Stimulated activated CD8-positive, alpha-beta memory T cell treated with anti-CD3 and anti-CD28 coated beads, Interleukin-7, amount 100 ng/mL, for 24 hours (primary cell): Measurements from ENCODE around the gene FABP2.
A peak's percentile ranks its signal among the peaks of the same experiment; 100 is the strongest.
"Not testable (repeated sequence)": the region's sequence is repeated elsewhere in the genome, so short reads cannot be mapped to it uniquely, and the experiment has no call there.

ENCODE experiments used
- DNase-seq: peaks from one replicate; pipeline ENCODE4 v3.0.0-alpha.2; 2020; ENCODE audit warnings: low read depth

Gene FABP2

DNA sequence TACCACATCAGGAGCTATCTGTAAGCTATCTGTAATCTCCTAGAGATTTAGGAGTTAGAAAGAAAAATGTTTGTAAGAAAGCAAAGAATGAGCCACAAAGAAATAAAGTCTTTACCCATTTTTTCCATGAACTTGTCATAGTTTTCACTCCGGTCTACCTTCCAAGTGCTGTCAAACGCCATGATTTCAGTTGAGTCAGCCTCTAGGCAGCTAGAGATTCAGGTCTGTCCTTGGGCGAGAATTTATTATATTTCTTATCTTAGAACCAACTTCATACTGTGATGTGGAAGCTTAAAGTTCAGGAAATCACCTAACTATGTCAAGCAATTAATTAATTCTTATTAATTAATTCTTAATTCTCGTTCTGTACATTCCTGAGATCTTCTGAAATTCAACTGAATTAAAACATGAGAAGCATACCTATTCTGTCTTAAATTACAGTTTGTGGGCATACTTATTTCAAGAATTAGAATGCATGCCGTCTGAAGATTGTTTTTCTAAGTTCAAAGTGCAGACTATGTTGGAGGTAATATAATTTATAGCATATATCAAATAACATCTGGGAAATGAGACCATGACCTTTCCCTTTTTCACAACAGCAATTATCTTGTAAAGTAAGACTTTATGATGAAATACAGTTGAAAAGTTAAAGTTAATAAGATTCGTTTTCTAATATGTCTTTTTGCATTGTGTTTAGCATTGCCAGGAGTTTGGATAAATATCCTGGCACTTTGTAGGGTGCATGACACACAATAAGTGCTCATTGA, at the start of gene FABP2:
Gene FABP2 (minus strand): TSS at position 218 of the 767 bp plus-strand sequence. CDS start 36 bp downstream, at position 182.
- no peak for DNase-seq

DNA sequence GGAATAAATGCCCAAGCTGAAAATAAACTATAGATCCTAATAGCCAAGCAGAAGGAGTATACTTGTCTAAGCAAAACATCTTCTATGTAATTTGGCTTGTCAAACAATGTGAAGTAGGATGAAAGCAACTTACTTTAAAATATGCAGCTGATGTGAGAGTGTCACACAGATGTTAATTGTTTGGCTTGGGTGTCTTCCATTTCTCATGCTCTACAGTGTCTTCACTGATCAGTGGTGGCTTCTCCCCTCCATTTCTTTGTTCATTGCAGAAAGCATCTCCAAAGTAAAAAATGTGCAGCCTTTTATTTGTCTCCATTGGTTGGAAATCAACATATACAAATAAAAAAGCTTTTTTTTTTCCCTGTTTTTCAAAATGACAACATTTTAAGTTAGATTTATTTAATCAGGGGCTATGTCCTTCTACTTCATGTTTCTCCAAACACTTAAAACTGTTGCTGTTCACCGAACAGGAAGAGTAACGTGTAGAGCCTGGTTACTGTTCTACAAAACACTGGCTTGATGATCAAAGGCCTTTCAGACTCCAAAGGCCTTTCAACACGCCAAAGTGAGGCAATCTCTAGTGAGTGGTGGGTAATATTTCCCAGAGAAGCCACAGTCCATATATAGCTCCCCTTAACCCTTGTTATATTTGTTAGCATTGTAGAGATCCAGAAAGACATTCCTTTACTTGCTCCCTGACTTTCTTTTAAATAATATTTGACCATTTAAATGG, 49.2 kb upstream of the FABP2 start:
- DNase-seq: not testable (repeated sequence)

DNA sequence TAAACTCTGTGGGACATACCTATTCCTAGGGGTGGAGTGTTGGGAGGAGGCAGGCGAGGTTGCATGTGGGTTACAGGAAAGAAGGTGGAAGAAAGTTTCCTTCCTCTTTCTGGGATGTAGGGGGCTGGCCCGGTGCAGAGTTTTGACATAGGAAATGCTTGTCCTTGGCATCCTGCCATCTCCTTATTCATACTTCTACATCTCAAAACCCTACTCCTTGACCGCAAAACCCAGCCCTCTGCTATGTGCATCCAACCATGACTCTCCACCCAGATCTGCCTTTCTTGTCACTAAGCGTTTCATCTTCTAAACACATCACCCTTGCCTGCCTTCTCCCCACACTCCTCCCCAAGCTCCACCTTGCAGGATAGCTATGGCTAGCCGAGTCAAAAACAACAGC, 48.5 kb upstream of the FABP2 start:
- peak; percentile 21 for DNase-seq

DNA sequence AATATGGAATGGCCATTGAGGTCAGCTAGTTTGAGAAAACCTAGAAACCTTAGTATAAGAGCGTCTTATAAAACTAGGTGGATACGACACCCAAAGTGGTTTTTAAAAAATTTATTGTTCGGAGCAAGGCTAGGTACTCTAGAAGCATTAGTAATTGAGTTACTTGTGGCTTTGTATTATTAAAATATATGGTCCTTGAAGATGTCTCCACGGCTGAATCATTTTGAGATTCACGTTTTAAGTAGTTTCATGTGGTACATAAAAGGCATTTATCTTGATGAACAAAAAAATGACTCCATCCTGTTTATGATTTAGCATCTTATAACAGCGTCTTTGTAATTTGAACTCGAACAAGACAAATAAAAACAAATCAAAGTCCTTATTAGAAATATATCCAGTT, 44.9 kb upstream of the FABP2 start:
- DNase-seq: not testable (repeated sequence)

DNA sequence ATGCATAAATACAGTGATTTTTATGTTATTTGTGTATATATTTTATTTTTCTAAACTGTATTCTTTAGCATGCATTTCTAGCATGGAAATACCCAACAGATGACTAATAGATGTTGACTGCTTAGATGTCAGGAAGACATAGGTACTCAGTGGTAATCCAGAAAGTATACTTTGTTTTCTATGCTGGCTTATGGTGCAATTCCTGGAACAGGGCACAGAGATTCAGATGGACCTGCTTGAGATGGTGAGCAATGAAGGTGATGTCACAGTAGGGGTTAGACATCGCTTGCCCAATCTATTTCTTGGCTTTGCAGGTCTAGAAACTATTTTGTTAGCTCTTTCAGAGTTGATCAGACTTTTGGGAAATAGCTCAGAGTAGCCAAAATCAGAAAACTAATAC, 42.3 kb upstream of the FABP2 start:
- DNase-seq: not testable (repeated sequence)

DNA sequence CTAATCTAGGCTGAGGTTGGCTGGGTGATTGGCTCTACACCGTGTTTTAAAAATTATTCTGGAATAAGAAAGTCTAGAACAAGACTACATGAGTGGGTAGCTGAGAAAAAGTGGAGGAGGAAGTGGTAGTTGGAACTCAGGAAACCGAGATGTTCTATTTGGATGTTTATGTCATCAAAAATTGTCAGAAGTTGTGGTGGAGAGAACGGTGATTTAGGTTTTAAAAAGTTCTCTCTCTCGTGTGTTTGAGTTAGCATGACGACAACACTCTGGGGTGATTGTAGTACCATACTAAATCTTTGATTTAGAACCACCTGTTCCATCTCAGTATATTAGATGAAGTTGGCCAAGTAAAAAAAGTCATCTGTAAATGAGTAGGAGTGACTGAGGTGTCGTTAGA, 41.4 kb upstream of the FABP2 start:
- not testable (repeated sequence) for DNase-seq

DNA sequence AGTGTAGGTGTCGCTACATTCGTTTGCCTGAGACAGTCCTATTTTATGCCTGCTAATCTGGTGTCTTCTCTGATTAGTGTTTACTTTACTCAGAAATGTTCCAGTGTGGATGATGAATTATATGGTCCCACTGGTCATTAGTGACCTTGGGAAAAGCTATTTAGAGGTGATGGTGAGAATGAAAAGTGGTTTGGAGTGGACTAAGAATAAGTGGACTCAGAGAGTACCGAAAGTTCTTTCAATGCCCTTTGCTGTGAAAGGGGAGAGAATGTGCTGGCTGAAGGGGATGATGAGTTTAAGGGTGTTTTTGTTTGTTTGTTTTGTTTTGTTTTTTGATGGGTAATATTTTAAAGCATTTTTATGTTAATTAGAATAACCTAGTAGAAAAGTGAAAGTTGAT, 40.5 kb upstream of the FABP2 start:
- not testable (repeated sequence) for DNase-seq

DNA sequence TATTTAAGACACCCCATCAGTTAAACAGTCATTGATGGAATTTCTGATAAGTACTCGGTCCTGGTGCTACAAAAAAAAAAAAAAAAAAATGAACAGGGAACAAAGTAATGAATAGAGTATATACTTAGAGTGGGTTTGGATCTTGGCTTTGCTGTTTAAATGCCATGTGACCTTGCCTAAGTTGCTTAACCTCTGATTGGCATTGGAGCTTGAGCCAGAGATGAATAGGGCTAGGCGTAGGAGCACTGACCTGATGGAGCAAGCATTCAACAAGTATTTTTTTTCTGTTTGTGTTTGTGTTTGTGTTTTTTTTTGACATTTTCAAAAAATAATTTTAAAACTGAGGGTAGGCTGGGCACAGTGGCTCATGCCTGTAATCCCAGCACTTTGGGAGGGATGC, 37.9 kb upstream of the FABP2 start:
- DNase-seq: not testable (repeated sequence)

DNA sequence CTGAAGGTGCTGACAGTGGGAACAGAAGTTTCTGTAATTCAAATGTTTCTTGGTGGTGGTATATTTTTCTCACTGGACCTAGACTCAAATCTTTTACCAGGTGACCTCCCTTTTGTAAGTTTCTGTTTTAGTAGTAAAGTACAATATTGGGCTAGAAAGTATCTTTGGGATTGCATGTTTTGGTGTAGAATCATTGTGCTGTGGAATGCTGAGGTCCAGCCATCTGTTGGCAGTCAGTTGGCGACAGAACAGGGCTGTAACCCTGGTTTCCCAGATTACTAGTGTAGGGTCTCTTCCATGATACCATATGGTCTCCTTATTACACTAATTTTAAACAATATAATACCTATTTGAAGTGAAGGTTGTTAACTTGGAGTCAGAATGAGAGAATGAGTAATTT, 34.9 kb upstream of the FABP2 start:
- not testable (repeated sequence) for DNase-seq

DNA sequence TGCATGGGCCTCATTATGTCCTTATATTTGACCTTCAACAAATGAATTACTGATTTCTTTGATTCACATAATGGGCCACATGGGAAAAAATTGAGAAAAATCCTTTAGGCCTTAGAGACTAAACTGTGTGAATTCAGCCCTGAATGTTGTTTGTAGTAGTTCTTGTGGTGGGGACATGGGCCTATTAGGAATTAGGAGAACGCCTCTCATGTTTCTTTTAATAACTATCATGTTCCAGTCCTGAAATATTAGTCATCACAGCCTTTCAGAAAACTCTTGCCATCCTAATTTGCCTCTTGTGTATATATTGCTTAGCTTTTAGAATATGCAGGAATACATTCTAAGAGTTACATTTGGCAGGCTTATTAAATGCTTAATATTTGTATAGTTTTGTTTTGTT, 34.1 kb upstream of the FABP2 start:
- DNase-seq: not testable (repeated sequence)

DNA sequence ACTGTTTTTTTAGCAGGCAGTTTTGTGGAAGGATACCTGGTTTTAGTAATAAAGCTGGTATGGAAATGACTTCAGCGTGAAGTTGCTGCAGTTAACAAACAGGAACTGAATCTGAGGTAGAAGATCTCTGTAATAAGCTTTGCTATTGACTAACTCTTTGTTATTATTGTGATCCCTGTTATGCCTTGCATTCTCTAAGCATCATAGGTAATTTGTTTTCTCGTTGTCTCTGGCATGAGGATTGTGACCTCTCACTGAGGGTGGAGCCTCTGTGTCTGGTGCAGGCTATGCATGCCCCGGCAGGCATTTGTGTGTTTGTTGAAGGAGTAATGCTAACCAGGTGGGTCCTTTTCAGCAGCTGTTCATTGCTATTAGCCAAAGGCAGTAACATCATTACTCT, 31.4 kb upstream of the FABP2 start:
- not testable (repeated sequence) for DNase-seq

DNA sequence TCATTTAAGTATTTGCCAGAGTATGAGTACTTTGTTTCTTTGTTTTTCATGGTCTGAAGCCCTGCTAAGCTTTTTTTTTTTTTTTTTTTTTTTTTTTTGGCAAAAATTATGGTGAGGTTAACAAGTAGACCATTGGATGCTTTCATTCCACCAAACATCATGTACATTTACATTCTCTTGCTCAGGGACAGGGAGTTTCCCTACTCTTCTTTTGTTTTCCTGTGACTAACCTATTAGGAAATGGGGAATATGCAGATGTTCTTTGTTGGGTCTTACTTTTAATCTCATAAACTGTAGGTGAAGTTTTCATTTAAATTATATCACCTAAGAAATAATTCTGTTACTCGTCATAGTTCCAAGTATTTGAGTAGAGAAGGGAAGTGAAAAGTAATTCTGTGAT, 26.2 kb upstream of the FABP2 start:
- not testable (repeated sequence) for DNase-seq

DNA sequence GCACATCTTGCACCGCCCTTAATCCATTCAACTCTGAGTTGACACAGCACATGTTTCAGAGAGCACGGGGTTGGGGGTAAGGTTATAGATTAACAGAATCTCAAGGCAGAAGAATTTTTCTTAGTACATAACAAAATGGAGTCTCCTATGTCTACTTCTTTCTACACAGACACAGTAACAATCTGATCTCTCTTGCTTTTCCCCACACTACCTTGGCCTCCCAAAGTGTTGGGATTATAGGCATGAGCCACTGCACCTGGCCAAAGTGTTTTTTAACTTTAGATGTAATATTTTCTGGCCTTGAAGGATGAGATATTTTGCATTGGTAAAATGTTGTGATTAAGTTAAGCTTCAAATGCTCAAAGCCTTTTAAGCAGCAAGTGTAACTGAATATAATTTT, 21.4 kb upstream of the FABP2 start:
- not testable (repeated sequence) for DNase-seq

DNA sequence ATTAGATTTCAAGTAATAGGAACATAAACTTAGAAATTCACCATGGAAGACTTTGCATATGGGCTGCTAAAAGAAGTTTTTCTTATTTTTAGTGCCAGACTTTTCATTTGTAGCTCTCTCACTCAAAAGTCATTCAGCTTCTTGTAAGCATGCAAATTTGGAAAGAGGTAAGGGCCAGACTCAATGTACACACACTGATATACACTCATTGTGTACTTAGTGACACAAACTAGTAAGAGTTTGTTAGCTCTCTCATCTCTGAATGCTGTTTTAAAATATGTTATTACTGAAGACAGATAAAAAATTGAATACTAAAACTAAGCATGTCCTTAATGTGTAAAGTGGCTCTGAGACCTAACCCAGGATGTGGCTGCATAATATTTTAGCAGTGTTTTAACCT, 18.0 kb upstream of the FABP2 start:
- DNase-seq: not testable (repeated sequence)

DNA sequence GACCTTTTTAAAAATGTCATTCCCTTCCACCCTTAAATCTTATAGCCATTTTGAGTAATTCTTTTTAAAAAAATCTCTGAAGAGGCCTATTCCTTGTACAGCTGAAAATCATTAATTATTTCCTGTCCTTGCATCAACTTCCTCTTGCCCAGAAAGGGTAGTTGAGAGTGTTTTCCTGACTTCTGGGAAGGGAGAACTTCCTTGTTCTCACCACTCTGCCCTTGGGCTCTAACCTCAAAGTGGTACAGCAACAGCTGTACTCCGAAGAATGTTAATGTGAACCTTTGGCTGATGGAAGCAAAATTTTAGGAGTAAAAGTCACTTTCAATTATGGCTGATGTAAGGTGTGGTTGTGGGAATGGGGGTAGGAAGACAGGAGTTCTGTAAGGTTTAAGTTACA, 15.1 kb upstream of the FABP2 start:
- DNase-seq: no peak

DNA sequence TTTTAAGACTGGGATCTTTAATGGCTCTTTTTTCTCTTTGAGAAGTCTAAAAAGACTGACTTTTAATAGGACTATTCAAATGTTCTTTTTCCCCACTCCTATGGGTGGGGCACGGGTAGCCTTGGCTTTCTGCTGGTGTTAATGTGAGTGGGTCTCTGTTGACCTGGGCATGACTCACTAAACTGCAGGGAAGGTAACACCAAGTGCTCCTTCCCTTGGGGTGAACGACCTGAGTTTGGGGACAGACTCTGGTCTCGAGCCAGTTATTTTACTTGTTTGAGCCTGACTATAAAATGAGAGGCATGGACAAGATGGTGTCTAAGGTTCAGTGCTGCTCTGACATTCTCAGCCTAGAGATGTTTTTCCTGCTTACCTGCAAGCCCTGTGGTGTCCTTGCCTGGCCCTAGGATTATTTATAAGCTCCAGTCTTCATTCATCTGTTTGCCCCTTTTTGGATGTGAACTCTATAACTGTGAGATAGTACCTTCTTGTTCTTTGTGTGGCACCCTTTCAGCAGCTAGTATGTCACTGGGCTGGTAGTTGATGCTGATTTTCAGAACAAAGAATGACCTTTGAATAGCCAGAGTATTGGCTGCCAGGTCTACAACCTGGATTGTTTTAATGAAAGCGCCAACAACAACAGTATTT, 14.5 kb upstream of the FABP2 start:
- DNase-seq: not testable (repeated sequence)

DNA sequence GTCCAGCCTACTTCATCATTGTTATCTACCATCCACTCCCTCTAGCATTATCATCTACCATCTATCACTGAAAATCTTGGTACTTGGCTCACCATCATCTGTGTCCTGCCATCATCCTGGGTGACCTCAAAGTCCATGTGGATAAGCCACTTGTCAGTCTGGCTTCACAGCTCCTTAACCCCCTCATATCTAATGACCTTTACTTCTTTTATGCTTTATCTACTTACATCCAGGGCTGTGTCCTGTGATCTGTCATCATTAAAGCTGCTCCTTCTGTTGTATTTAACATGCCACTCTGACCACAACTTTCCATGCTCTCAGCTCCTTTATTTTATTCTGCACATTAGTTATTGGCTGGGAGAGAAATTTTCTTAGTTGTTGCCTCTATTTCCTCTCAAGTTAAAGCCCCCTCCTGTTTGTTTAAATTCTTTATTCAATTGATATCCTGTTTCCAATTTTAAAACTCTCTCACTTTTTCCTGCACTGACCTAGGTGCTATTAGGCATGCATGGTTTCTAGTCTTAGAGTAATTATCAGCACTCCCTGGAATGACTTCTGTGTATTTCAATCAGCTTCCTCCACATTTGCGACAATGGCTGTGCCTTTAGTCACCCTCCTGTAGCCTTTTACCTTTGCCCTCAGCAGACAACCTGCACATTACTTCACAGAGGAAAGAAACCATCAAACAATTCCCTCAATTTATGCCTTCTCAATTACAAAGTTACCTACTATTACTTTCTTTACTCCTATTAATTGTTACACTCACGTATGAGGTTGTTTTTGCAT, 8.1 kb upstream of the FABP2 start:
- DNase-seq: no peak

DNA sequence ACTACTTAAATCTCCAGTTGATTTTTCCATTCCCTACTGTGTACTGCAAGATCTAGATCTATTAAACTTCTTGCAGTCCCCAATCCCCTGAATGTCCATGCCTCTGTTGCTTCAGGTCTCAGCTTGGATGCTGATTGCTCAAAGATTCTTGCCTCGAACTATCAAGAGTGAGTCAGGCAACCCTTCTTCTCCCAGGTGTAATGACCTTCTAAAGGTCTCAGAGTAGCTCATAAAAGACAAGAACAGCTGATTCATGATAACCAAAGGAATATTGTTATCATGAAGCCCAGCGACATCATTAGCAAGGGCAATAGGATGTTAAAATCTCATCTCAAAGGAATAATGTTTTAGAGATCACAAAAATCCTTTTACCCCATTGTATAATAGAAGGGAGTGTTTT, 6.8 kb upstream of the FABP2 start:
- no peak for DNase-seq

DNA sequence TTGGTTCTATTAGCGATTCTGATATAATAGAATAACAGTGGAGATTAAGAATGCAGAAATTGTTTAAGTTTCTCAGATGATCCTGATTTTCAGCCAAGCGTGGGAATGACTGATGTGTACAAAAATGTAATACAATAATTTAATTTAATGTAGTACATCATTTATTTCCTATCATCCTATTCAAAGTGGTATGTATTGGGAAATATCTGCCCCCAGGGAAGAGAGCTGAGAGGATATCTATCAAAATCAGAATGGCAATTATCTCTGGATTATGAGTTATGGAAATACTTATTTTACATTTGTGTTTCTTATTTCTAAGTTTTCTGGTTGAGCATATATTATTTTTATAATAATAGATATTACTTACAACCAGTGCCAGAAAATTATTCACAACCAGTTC, 3.9 kb downstream of the FABP2 start:
- DNase-seq: no peak

DNA sequence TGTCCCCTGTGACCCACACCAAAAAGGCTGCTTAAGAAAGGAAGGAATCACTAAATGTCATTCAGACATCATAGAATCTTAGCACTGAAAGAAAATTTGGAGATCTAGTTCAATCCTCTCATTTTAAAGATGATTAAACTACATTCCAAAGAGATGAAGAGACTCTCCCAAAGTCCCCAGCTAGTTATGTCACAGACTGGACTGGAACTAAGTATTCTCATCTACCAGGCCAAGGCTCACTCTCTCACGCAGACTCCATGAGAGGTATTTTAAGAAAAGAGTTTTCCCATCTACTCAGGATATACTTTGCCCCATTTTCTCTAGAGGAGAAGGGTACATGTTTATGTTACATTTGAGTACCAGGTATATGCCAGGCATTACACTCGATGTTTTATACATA, 6.9 kb downstream of the FABP2 start:
- no peak for DNase-seq

DNA sequence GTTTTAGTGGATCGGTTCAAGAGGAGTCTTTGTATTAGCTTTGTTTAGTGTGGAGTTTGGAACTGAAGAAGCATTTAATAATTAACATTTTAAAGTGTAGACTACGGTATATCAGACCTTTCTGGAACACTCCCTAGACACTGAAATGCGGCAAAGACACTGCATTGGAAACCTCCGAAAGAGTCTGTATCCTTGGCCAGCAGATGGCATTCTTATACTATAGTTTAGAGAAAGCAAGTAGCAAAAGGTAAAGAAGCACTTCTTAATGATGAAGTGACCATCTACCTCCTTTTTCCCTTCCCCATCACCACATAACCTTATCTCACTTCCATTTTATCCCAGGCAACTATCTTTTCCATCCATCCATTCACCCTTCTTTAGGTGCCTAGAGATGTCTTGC, 7.6 kb downstream of the FABP2 start:
- DNase-seq: no peak

DNA sequence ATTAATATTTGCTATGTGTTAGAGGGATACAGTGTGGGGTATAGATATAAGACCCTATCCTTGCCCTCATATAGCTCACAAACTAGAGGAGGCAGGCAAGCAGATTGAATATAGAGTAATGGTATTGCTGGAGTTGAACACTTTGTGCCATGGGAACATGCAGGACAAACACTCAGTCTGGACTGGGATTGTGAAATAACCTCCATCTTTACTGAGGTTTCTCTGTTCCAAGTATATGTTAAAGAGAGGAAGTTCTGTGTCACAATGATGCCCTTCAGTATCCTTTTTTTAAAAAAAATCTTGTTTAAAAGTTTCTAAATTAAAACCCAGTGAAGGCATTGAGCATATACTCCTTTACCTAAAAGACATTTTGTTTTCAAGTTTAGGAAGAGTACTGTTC, 8.7 kb downstream of the FABP2 start:
- no peak for DNase-seq
